ENCODE results near the gene HUS1.
"Not testable (repeated sequence)": the region's sequence is repeated elsewhere in the genome, so short reads cannot be mapped to it uniquely, and the experiment has no call there.

Gene HUS1

DNA sequence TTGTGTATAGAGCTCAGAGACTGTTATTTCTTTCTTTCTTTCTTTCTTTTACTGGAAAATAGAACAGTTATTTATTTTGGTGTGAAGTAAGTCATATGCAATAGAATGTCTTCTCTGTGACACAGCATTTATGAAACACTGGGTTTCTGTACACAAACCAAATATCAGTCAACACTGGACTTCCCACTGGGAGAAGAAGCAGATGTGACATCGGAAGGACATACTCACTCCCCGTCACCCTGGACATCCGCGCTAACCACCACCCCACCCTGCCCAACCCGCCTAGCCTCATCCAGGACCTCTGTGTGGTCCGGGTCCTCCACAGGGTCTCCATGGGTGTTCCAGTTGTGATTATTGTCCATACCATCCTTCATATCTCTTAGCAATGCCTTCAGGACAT, 27.5 kb upstream of the HUS1 start:
- Histone ChIP-seq H3K27ac (no peak overlapping the region), H3K79me2 (ENCODE audit: insufficient read depth, low read depth) (no peaks in the 10 kb centered on the region), H3K36me3 (ENCODE audit: insufficient read depth) (no peaks in the 10 kb centered on the region), H3K4me3 (IDR thresholded peaks at IDR 0.05; ENCODE audit: insufficient read depth, low read depth, low read length) (no peak overlapping the region), H4K20me1 (ENCODE audit: insufficient read depth) (no peaks in the 10 kb centered on the region), H3K4me2 (no peak overlapping the region), H3K27me3 (ENCODE audit: insufficient read depth, low read depth) (no peaks in the 10 kb centered on the region), H2AFZ (ENCODE audit: low read depth) (no peak overlapping the region), H3K4me1 (ENCODE audit: low read depth, poor library complexity, severe bottlenecking) (no peaks in the 10 kb centered on the region), H3K9ac (no peak overlapping the region)
- TF ChIP-seq, protein P1, sequence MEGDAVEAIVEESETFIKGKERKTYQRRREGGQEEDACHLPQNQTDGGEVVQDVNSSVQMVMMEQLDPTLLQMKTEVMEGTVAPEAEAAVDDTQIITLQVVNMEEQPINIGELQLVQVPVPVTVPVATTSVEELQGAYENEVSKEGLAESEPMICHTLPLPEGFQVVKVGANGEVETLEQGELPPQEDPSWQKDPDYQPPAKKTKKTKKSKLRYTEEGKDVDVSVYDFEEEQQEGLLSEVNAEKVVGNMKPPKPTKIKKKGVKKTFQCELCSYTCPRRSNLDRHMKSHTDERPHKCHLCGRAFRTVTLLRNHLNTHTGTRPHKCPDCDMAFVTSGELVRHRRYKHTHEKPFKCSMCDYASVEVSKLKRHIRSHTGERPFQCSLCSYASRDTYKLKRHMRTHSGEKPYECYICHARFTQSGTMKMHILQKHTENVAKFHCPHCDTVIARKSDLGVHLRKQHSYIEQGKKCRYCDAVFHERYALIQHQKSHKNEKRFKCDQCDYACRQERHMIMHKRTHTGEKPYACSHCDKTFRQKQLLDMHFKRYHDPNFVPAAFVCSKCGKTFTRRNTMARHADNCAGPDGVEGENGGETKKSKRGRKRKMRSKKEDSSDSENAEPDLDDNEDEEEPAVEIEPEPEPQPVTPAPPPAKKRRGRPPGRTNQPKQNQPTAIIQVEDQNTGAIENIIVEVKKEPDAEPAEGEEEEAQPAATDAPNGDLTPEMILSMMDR (conservative IDR thresholded peaks at IDR 0.05; ENCODE audit: low read depth, low read length) = no peak

DNA sequence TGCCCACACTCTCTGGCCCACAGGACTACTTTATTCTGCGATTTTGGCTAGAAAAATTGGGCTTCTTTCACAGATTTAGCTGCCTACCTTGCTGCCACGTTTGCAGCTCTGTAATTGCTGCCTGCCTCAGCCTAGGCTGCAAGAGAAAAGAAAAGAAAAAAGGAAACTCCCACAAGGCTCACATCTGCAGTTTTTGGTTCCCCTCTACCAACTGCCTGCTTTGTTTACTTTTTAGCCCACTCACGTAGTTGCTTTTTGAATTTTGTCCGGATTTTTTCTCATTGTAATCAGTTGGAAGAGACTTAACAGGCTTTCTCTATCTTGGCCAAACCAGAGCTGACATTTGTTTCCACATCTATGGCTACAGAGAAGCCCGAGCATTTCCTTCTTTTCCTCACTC, 25.2 kb upstream of the HUS1 start:
- Histone ChIP-seq H3K36me3 (ENCODE audit: insufficient read depth) (no peaks in the 10 kb centered on the region), H3K4me2 (no peak overlapping the region), H3K27me3 (ENCODE audit: insufficient read depth, low read depth) (no peaks in the 10 kb centered on the region), H2AFZ (ENCODE audit: low read depth) (no peak overlapping the region), H3K4me3 (IDR thresholded peaks at IDR 0.05; ENCODE audit: insufficient read depth, low read depth, low read length) (no peak overlapping the region), H3K79me2 (ENCODE audit: insufficient read depth, low read depth) (no peaks in the 10 kb centered on the region), H3K27ac (no peak overlapping the region), H4K20me1 (ENCODE audit: insufficient read depth) (no peaks in the 10 kb centered on the region), H3K9ac (no peak overlapping the region), H3K4me1 (ENCODE audit: low read depth, poor library complexity, severe bottlenecking) (no peaks in the 10 kb centered on the region)
- TF ChIP-seq, protein P1 (conservative IDR thresholded peaks at IDR 0.05; ENCODE audit: low read depth, low read length) = no peak

DNA sequence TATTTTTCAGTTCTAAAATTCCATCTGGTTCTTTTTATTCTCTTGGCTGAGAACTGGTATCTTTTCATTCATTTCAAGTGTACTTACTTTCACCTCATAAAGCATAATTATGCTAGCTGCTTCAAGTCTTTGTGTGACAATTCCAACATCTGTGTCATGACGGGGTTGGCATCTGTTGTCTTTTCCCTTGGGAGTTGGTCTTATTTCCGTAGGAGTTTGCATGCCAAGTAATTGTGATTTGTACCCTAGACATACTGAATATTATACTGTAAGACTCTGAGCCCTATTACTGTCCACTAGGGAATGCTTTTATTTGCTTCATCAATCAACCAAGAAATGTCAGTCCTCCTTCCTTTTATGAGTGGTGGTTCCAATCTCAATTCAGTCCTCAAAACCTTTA, 24.6 kb upstream of the HUS1 start:
- Histone ChIP-seq H3K9ac (no peak overlapping the region), H3K36me3 (ENCODE audit: insufficient read depth) (no peaks in the 10 kb centered on the region), H3K27ac (no peak overlapping the region), H3K79me2 (ENCODE audit: insufficient read depth, low read depth) (no peaks in the 10 kb centered on the region), H3K4me2 (no peak overlapping the region), H3K4me3 (IDR thresholded peaks at IDR 0.05; ENCODE audit: insufficient read depth, low read depth, low read length) (no peak overlapping the region), H3K27me3 (ENCODE audit: insufficient read depth, low read depth) (no peaks in the 10 kb centered on the region), H2AFZ (ENCODE audit: low read depth) (no peak overlapping the region), H3K4me1 (ENCODE audit: low read depth, poor library complexity, severe bottlenecking) (no peaks in the 10 kb centered on the region), H4K20me1 (ENCODE audit: insufficient read depth) (no peaks in the 10 kb centered on the region)
- TF ChIP-seq, protein P1 (conservative IDR thresholded peaks at IDR 0.05; ENCODE audit: low read depth, low read length) = no peak

GRCh38 chr7:48000164-48000563, 20.7 kb upstream of the HUS1 start:
- not testable (repeated sequence) for H3K4me3 ChIP-seq (IDR thresholded peaks at IDR 0.05; ENCODE audit: insufficient read depth, low read depth, low read length); H3K27me3 ChIP-seq (ENCODE audit: insufficient read depth, low read depth); H2AFZ ChIP-seq (ENCODE audit: low read depth); H4K20me1 ChIP-seq (ENCODE audit: insufficient read depth); H3K27ac ChIP-seq; H3K9ac ChIP-seq; H3K36me3 ChIP-seq (ENCODE audit: insufficient read depth); H3K79me2 ChIP-seq (ENCODE audit: insufficient read depth, low read depth); H3K4me1 ChIP-seq (ENCODE audit: low read depth, poor library complexity, severe bottlenecking); H3K4me2 ChIP-seq

DNA sequence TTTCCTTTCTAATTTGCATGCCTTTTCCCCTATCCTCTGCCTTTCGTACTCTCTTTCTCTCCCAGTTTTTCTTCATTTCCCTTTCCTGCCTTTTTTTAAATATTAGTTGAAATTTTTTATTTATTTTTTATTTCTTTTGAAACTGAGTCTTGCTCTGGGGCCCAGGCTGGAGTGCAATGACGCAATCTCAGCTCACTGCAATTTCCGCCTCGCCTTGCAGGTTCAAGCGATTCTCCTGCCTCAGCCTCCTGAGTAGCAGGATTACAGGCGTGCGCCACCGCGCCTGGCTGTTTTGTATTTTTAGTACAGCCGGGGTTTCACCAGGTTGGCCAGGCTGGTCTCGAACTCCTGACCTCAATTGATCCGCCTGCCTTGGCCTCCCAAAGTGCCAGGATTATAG, 20.0 kb upstream of the HUS1 start:
- Histone ChIP-seq H3K4me2 (no peak overlapping the region), H3K4me1 (ENCODE audit: low read depth, poor library complexity, severe bottlenecking) (no peaks in the 10 kb centered on the region), H3K27ac (no peak overlapping the region), H3K4me3 (IDR thresholded peaks at IDR 0.05; ENCODE audit: insufficient read depth, low read depth, low read length) (no peak overlapping the region), H3K9ac (no peak overlapping the region), H4K20me1 (ENCODE audit: insufficient read depth) (no peaks in the 10 kb centered on the region), H3K27me3 (ENCODE audit: insufficient read depth, low read depth) (no peaks in the 10 kb centered on the region), H3K36me3 (ENCODE audit: insufficient read depth) (no peaks in the 10 kb centered on the region), H3K79me2 (ENCODE audit: insufficient read depth, low read depth) (no peaks in the 10 kb centered on the region), H2AFZ (ENCODE audit: low read depth) (no peak overlapping the region)
- TF ChIP-seq, protein P1 (conservative IDR thresholded peaks at IDR 0.05; ENCODE audit: low read depth, low read length) = no peak

Measured in KMS-11 (cell line).